RWPE1 (cell line): Measurements from ENCODE around the gene ULK1.
A peak's percentile ranks its signal among the peaks of the same experiment; 100 is the strongest.

Source experiments
- CTCF ChIA-PET: fragments of 350-600 bp; sonication (Branson Sonifier 250); formaldehyde crosslinking; extraction: SDS; loops from one replicate; lab custom pipeline; 2021; lab: Yijun Ruan, JAX
- POLR2A ChIA-PET: fragments of 400-600 bp; formaldehyde crosslinking; extraction: SDS; loops from one replicate; lab custom pipeline; 2020; ENCODE audit warnings: antibody characterized with exemption; ENCODE audit not compliant: low non-redundant PET; lab: Yijun Ruan, JAX
- DNase-seq: peaks from one replicate; pipeline ENCODE4 v3.0.0; 2012; ENCODE audit warnings: low spot score
- H3K27ac ChIP-seq: fragments of 450-650 bp; 2 replicates; pipeline ENCODE4 v1.5.1; 2017
- CTCF ChIP-seq: fragments of 450-650 bp; conservative IDR thresholded peaks from 2 replicates; pipeline ENCODE4 v1.5.1; 2017; ENCODE audit warnings: low read depth, mild to moderate bottlenecking

The ULK1 gene

GRCh38 chr12:131918311-131919050 is 24.1 kb downstream of the ULK1 start:
- no peak for DNase-seq
- no peak for TF ChIP-seq CTCF
- H3K27ac ChIP-seq: no peak overlapping the region
- ChIA-PET POLR2A (no interaction called here), CTCF (no interaction called here)

GRCh38 chr12:131919051-131919347 is 24.6 kb downstream of the ULK1 start:
- ChIA-PET CTCF (no interaction called here), POLR2A (no interaction called here)
- no peak for DNase-seq
- no peak for TF ChIP-seq CTCF
- H3K27ac ChIP-seq: peak overlapping the region; percentile 7; the same call in 1 of the 2 replicates

- CTCF ChIA-PET: no interaction called here
- no peak for TF ChIP-seq CTCF
- POLR2A ChIA-PET: no interaction called here
- no peak for DNase-seq
- H3K27ac ChIP-seq: peak overlapping the region; percentile 7; the same call in 1 of the 2 replicates
These were observed 25.1 kb downstream of the ULK1 start for GRCh38 chr12:131919366-131920156.

GRCh38 chr12:131920157-131920508 is 25.7 kb downstream of the ULK1 start:
- no peak for DNase-seq
- POLR2A ChIA-PET: no interaction called here
- no peak for TF ChIP-seq CTCF
- CTCF ChIA-PET: no interaction called here
- peak overlapping the region; percentile 7; the same call in 1 of the 2 replicates for H3K27ac ChIP-seq

- TF ChIP-seq CTCF: no peak
- CTCF ChIA-PET: interaction anchor here (0.7 kb wide), 1 partner anchor 84 kb away, joined by 3 read pairs; no protein-coding TSS in a partner anchor
These were observed 26.7 kb downstream of the ULK1 start for GRCh38 chr12:131920902-131921840.

More at GRCh38 chr12:131920902-131921840, 26.7 kb downstream of the ULK1 start:
- POLR2A ChIA-PET: interaction anchor here (0.6 kb wide), 1 partner anchor 26 kb away, joined by 5 read pairs; no protein-coding TSS in a partner anchor
- peak overlapping the region; percentile 48 for H3K27ac ChIP-seq
- no peak for DNase-seq
